ENCODE data around the gene PLEKHG3.

DNA sequence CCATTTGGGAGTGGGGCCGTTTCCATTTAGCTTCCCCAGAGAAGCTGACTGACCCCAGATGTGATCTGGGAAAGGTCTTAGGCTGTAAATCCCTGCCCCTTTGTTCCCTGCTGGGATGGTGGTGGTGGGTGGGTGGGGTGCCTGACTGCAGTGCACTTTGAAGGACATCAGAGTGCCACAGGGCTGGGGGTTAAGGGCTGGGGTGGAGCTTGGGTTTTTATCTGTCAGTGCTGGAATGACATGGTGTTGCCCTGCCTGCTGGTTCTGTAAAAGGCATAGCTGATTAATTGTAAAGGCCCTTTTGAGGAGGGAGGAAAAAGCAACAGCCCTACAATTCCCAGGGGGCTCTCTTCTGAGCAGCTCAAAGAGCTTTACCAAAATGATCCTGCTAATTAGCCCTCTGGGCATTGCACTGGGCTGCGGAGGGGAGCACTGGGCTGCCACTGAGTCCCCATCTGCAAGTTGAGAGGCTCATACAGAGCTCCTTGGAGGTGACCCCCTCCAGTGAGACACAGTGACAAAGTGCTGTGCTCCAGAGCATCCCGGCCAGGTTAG lies 21.1 kb downstream of the PLEKHG3 start:
- TF ChIP-seq, protein P1, sequence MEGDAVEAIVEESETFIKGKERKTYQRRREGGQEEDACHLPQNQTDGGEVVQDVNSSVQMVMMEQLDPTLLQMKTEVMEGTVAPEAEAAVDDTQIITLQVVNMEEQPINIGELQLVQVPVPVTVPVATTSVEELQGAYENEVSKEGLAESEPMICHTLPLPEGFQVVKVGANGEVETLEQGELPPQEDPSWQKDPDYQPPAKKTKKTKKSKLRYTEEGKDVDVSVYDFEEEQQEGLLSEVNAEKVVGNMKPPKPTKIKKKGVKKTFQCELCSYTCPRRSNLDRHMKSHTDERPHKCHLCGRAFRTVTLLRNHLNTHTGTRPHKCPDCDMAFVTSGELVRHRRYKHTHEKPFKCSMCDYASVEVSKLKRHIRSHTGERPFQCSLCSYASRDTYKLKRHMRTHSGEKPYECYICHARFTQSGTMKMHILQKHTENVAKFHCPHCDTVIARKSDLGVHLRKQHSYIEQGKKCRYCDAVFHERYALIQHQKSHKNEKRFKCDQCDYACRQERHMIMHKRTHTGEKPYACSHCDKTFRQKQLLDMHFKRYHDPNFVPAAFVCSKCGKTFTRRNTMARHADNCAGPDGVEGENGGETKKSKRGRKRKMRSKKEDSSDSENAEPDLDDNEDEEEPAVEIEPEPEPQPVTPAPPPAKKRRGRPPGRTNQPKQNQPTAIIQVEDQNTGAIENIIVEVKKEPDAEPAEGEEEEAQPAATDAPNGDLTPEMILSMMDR (IDR thresholded peaks at IDR 0.05) = no peak
- no peak for TF ChIP-seq POLR2A (IDR thresholded peaks at IDR 0.05)
